Activated CD4-positive, alpha-beta T cell treated with anti-CD3 and anti-CD28 coated beads, Interleukin-2, amount 10 ng/mL, durations not matched to agents 7 days and 5 days (primary cell): ENCODE results near the gene GARS1. TPM values are rescaled to one million over a fixed set of nuclear protein-coding genes. Genes with fewer than 3 reads are reported as not detected.
A peak's percentile ranks its signal among the peaks of the same experiment; 100 is the strongest.

Source experiments
- CTCF ChIA-PET: fragments of 350-600 bp; sonication (Branson Sonifier 250); formaldehyde crosslinking; loops from one replicate; lab custom pipeline; 2021; ENCODE audit warnings: antibody characterized with exemption; lab: Charles Lee
- POLR2A ChIA-PET: fragments of 350-600 bp; sonication (Branson Sonifier 250); formaldehyde crosslinking; loops from one replicate; lab custom pipeline; 2021; ENCODE audit warnings: antibody characterized with exemption; lab: Charles Lee
- DNase-seq: peaks from one replicate; pipeline ENCODE4 v3.0.0-alpha.2; 2020
- H3K27ac Mint-ChIP-seq: one replicate; pipeline ENCODE4 v1.8.0; 2021; ENCODE audit warnings: mild to moderate bottlenecking, moderate library complexity, mixed read lengths
- H3K27me3 Mint-ChIP-seq: one replicate; pipeline ENCODE4 v1.8.0; 2021; ENCODE audit warnings: mixed read lengths
- H3K36me3 Mint-ChIP-seq: one replicate; pipeline ENCODE4 v1.8.0; 2021; ENCODE audit warnings: low read depth, mixed read lengths
- H3K4me1 Mint-ChIP-seq: one replicate; pipeline ENCODE4 v1.8.0; 2021; ENCODE audit warnings: mixed read lengths
- H3K4me3 Mint-ChIP-seq: one replicate; pipeline ENCODE4 v1.8.0; 2021; ENCODE audit warnings: mild to moderate bottlenecking, moderate library complexity, mixed read lengths
- H3K9me3 Mint-ChIP-seq: one replicate; pipeline ENCODE4 v1.8.0; 2021; ENCODE audit warnings: mixed read lengths
- total RNA-seq, 2 experiments: library from RNA; stranded (reverse); gene quantifications; one replicate each; pipeline ENCODE4 v1.2.3, GENCODE V29; 2021

Gene GARS1
- total RNA-seq, 2 experiments from 2014 or later = 165 to 167 TPM

DNA sequence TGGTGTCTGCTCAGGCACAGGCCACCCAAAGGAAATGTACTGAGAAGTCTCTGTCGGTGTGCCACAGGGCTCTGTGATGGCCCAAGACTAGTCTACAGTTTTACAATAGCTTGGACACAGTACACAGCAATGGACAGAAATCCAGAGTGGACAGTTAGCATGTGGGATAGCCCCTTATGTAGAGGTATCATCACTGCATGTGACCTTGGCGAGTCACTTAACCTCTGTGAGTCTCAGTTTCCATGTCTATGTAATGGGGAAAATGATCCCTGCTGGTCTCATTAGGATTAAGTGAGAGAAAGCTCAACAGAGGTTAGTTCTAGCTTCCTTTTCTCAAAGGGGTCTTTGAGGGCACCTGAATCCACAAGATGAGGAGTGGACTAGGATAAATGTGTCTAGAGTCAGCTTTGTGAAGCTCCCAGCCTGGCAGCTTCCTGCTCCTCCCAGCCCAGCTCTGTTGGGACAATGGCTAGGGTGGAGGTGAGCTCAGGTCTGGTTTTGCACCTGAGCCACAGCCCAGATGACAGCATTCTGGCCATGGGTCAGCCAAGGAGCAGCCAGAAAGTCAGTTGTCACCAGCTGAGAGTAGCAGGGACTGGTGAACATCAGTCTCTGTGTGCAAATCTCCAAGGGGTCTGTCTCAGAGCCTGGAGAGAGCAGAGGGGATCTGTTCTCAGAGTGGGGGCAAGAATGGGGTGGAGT is 69.7 kb downstream of the GARS1 start:
- no peaks in the 10 kb centered on the region for H3K27me3 Mint-ChIP-seq
- no peaks in the 10 kb centered on the region for H3K36me3 Mint-ChIP-seq
- H3K4me3 Mint-ChIP-seq = no peak overlapping the region
- ChIA-PET POLR2A (no interaction called here), CTCF (interaction anchor here (1.6 kb wide), 1 partner anchor 10 kb away, joined by 7 read pairs; no protein-coding TSS in a partner anchor)
- no peak overlapping the region for H3K27ac Mint-ChIP-seq
- H3K9me3 Mint-ChIP-seq = no peaks in the 10 kb centered on the region
- DNase-seq = no peak
- no peaks in the 10 kb centered on the region for H3K4me1 Mint-ChIP-seq

DNA sequence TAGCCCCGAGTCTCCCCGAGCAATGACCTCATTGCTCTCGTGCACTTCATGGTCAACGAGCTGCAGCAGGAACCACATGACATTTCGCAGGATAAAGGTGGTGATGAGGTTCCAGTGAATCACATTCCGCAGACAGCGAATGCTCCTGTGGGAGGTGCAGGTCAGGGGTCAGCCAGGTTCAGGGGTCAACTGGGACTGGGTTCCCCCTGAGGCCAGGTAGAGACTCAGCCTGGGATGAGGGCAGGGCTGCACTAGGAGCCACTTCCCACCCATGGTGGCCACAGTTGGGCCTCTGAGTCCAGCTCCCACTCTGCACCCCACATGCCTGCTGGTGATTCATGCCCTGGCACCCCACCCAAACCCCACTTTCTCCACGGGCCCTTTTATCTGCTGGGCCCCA is 70.4 kb downstream of the GARS1 start:
- H3K4me1 Mint-ChIP-seq = no peaks in the 10 kb centered on the region
- ChIA-PET POLR2A (no interaction called here), CTCF (no interaction called here)
- H3K4me3 Mint-ChIP-seq = no peak overlapping the region
- no peak overlapping the region for H3K27ac Mint-ChIP-seq
- DNase-seq = no peak
- no peaks in the 10 kb centered on the region for H3K9me3 Mint-ChIP-seq
- H3K36me3 Mint-ChIP-seq = no peaks in the 10 kb centered on the region
- no peaks in the 10 kb centered on the region for H3K27me3 Mint-ChIP-seq

DNA sequence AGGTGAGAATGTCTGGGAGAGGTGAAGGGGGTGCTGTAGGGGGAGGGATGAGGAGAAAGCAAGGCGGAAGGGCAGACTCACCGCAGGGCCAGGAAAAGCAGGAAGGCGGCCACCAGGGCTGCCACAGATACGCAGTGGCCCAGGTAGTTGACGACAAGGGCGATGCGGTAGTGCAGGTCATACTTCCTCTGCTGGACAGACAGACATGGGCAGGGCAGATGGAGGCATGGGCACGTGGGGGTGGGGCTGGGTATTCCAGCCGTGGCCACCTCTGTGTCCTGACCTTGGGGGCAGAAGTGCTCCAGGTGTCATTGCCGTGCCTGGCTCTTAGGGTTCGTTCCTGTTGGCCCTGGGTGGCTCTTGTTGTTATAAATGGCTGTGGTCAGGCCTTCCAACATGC is 70.8 kb downstream of the GARS1 start:
- Mint-ChIP-seq H3K36me3 (no peaks in the 10 kb centered on the region), H3K27ac (no peak overlapping the region), H3K4me3 (no peak overlapping the region), H3K27me3 (no peaks in the 10 kb centered on the region), H3K4me1 (no peaks in the 10 kb centered on the region), H3K9me3 (no peaks in the 10 kb centered on the region)
- ChIA-PET CTCF (no interaction called here), POLR2A (no interaction called here)
- DNase-seq = no peak

DNA sequence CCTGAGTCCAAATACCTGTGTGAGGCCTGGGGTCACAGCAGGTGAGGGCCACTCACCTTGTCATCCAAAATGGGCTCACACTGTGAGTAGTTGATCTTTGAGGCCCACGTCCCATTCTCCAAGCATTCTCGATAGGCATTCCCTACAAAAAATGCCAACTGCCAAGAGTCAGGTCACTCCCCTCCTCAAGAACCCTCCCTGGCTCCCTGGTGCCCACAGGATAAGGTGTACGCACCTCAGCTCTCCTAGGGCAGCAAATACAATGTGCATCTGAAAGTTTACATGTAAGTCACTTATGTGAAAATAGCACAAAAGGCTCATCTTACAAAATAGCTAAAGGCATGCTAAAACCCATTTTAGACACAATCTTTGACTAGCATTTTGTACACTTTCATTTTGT is 72.5 kb downstream of the GARS1 start:
- ChIA-PET POLR2A (no interaction called here), CTCF (interaction anchor here (1.2 kb wide), 1 partner anchor 98 kb away, joined by 3 read pairs; no protein-coding TSS in a partner anchor)
- Mint-ChIP-seq H3K27me3 (no peaks in the 10 kb centered on the region), H3K36me3 (no peaks in the 10 kb centered on the region), H3K9me3 (no peaks in the 10 kb centered on the region), H3K4me1 (no peaks in the 10 kb centered on the region), H3K27ac (no peak overlapping the region), H3K4me3 (no peak overlapping the region)
- DNase-seq = no peak

DNA sequence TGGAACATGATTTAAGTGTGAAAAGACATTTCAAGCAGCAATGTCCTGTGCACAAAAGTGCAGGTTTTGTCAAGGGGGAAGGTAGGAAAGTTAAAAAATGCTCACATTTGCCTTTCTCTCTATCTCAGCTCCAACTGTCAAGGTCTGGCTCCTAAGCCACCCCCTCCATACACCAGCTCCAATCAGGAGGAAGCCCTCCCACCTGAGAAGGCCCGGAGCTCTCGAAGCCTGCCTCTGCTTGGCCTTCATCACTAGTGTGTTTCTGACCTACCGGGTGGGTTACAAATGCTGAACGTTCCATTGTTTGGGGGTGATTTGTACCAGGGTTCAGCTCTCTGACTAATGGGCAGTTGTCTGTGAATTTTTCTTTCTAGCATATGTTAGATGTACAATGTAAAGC is 73.4 kb downstream of the GARS1 start:
- Mint-ChIP-seq H3K27me3 (no peaks in the 10 kb centered on the region), H3K9me3 (no peaks in the 10 kb centered on the region), H3K27ac (no peak overlapping the region), H3K4me1 (no peaks in the 10 kb centered on the region), H3K36me3 (no peaks in the 10 kb centered on the region), H3K4me3 (no peak overlapping the region)
- no peak for DNase-seq
- CTCF ChIA-PET = interaction anchor here (1.0 to 1.4 kb wide), 3 partner anchors 18 to 97 kb away, joined by 3 read pairs; no protein-coding TSS in a partner anchor
- POLR2A ChIA-PET = no interaction called here

DNA sequence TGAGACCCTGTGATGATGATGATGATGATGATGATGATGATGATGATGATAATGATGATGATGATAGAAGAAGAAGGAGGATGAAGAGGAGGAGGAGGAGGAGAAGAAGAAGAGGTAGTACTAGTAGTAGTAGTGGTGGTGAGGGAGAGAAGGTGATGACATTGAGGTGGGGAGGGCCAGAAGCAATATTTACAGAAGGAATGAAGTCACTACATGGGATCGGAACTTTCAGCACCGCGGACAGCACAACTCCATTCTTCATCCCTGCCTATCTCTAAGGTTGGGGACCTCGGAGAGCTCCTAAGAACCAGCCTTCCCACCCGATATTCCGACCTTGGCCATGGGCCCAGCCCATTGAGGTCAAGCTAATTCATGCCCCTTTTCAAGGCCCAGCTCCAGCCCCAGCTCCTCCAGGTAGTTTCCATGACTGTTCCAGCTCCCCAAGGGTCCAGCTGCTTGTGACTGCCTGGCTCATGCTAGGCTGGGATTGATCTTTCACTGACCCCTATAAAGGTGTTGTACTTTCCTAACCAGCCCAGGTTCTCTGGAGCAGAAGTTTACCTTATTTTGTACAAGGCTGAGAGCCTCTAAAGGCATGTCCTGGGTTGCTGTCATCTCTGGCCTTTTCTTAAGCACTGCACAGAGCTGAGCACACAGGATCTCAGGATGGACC is 77.3 kb downstream of the GARS1 start:
- ChIA-PET POLR2A (no interaction called here), CTCF (interaction anchor here (0.6 kb wide), 2 partner anchors 80 to 111 kb away, joined by 3 read pairs; no protein-coding TSS in a partner anchor)
- H3K4me1 Mint-ChIP-seq = no peaks in the 10 kb centered on the region
- no peak overlapping the region for H3K4me3 Mint-ChIP-seq
- H3K27ac Mint-ChIP-seq = no peak overlapping the region
- H3K9me3 Mint-ChIP-seq = no peaks in the 10 kb centered on the region
- peaks cover 3% of the 10 kb centered on the region for H3K27me3 Mint-ChIP-seq
- DNase-seq = peak; percentile 46
- H3K36me3 Mint-ChIP-seq = no peaks in the 10 kb centered on the region

DNA sequence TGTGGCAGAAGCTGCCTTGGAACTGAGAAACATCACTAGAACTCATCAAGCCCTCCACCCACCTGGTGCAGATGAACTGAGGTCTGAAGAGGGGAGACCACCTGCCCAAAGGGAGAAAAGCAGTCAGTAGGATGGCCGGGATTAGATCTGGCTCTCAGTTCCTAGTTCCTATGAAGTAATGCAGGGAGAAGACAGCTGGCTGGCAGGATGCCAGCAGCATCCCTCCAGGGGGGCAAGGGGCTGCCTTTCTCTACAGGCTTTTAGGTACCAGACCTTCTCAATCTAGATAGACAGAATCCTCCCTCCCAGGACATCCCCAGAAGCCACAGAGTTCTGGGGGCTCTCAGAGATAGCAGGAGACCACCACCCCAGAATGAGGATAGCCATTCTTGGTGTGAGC is 79.7 kb downstream of the GARS1 start:
- H3K36me3 Mint-ChIP-seq = no peaks in the 10 kb centered on the region
- POLR2A ChIA-PET = no interaction called here

DNA sequence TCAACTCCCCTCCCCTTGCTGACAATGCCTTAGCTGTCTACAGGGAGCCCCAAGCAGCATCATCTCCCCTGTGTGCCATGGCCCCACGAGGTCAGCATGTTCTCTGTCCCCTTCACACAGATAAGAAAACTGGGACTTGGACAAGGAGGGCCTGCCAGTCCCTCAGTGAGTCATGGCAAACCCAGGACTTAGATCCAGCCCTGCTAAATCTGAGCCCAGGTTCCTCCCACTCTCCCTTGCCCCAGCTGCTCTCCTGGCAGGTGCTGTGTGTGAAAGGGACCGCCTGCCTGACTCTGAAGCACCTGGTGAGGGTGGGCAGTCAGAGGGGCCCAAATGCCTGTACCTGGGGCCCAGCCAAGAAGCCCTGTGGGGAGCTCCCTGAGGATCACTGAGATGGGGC is 80.2 kb downstream of the GARS1 start:
- H3K4me3 Mint-ChIP-seq = no peak overlapping the region
- no peaks in the 10 kb centered on the region for H3K9me3 Mint-ChIP-seq
- H3K4me1 Mint-ChIP-seq = no peaks in the 10 kb centered on the region
- no peaks in the 10 kb centered on the region for H3K36me3 Mint-ChIP-seq
- no peak for DNase-seq
- H3K27ac Mint-ChIP-seq = no peak overlapping the region
- ChIA-PET POLR2A (no interaction called here), CTCF (interaction anchor here (0.5 kb wide), 2 partner anchors 26 to 107 kb away, joined by 3 read pairs; no protein-coding TSS in a partner anchor)
- peaks cover 25% of the 10 kb centered on the region for H3K27me3 Mint-ChIP-seq

More for the DNA sequence above, 79.7 kb downstream of the GARS1 start:
- Mint-ChIP-seq H3K4me3 (no peak overlapping the region), H3K27ac (no peak overlapping the region), H3K9me3 (no peaks in the 10 kb centered on the region), H3K4me1 (no peaks in the 10 kb centered on the region), H3K27me3 (peaks cover 21% of the 10 kb centered on the region)
- CTCF ChIA-PET = interaction anchor here (0.5 kb wide), 1 partner anchor 26 kb away, joined by 3 read pairs; no protein-coding TSS in a partner anchor
- DNase-seq = no peak

DNA sequence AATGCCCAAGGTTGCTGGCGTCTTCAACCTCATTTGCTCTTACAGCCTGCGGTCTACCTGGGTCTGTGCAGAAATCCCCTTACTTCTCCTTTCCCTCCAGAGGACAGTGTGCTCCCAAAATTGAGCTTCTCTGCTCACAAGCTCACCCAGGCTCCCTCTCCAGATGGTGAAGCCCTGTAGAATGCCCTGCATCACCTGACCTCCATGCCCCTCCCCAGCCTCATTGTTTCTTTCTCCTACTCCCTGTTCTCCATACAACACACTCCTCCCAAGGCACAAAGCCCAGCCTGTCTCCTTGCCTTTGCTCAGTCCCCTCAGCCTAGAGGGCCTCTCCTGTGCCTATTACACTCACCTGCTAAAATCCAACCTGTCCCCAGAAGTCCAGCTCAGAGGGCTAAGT is 84.1 kb downstream of the GARS1 start:
- Mint-ChIP-seq H3K27me3 (peaks cover 58% of the 10 kb centered on the region), H3K9me3 (no peaks in the 10 kb centered on the region), H3K4me3 (no peak overlapping the region), H3K4me1 (peaks cover 8% of the 10 kb centered on the region), H3K36me3 (no peaks in the 10 kb centered on the region), H3K27ac (no peak overlapping the region)
- ChIA-PET CTCF (interaction anchor here (1.5 to 2.4 kb wide), 3 partner anchors 20 to 48 kb away, joined by 4 to 7 read pairs (median 4); no protein-coding TSS in a partner anchor), POLR2A (no interaction called here)
- DNase-seq = no peak

DNA sequence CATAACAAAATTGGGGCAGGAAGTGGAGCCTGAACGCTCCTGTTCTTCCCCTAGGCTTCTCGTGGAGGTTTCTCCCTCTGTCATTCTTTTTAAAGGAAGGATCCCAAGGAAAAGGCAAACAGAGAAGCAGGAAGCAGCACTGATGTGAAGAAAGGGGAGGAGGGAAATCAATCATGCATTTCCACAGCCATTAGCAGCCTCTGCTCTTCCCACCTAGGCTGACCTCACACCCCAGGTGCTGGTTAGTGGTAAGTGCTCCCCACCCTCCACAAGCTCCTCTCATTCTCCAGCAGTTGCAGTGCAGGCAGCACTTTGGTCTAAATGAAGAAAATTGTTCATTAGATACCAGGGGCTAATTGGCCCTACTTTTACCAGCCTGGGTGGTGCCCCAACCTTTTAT is 85.0 kb downstream of the GARS1 start:
- H3K4me3 Mint-ChIP-seq = no peak overlapping the region
- DNase-seq = no peak
- ChIA-PET POLR2A (no interaction called here), CTCF (interaction anchor here (0.9 to 2.4 kb wide), 3 partner anchors 15 to 47 kb away, joined by 3 to 7 read pairs (median 4); no protein-coding TSS in a partner anchor)
- H3K27me3 Mint-ChIP-seq = peaks cover 65% of the 10 kb centered on the region
- no peaks in the 10 kb centered on the region for H3K9me3 Mint-ChIP-seq
- no peaks in the 10 kb centered on the region for H3K36me3 Mint-ChIP-seq
- H3K27ac Mint-ChIP-seq = no peak overlapping the region
- peaks cover 8% of the 10 kb centered on the region for H3K4me1 Mint-ChIP-seq

DNA sequence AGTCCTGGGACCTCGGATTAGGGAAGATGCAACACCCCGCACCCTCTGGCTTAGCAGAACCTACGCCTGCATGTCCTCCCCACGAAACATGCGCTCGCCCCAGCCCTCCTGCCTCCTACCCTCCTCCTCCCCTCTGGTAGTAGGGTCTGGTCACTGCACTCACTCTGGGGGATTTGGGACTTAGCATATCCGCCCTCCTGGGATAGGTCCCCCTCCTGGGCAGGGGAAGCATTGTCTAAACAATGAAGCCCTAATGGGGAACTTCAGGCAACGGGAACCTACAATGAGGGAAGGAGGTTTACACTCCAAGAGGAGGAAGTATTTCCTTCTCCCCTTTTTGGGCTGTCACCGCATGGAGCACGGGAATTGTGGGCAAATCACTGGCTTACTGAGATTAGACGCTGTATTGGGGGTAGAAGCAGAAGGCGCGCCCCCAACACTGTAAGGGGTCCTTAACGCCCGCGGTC is 86.7 kb downstream of the GARS1 start:
- Mint-ChIP-seq H3K4me3 (peak overlapping the region; percentile 5), H3K9me3 (no peaks in the 10 kb centered on the region), H3K4me1 (peaks cover 8% of the 10 kb centered on the region), H3K27ac (no peak overlapping the region), H3K36me3 (no peaks in the 10 kb centered on the region), H3K27me3 (peaks cover 71% of the 10 kb centered on the region)
- ChIA-PET POLR2A (no interaction called here), CTCF (no interaction called here)
- no peak for DNase-seq

DNA sequence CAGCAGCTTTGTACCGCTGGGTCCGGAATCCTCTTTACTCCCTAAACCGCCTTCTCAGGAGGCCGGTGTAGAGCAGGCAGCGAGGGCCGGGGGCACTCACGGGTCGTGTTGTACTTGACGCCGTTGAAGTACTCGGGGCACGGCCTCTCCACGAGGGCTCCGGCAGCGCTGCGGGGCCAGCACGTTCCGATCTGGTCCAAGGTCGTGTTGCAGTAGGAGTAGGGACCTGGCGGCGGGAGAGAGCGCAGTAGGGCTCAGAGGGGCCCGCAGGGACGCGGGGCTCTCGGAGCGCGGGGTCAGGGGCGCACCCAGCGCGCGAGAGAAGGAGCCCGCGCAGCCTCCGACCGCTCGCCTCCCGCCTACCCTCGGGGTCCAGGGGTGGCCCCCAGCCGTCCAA is 87.1 kb downstream of the GARS1 start:
- Mint-ChIP-seq H3K4me3 (peak overlapping the region; percentile 37), H3K9me3 (no peaks in the 10 kb centered on the region), H3K27me3 (peaks cover 69% of the 10 kb centered on the region), H3K27ac (no peak overlapping the region), H3K4me1 (peaks cover 8% of the 10 kb centered on the region), H3K36me3 (no peaks in the 10 kb centered on the region)
- no peak for DNase-seq
- ChIA-PET CTCF (interaction anchor here (1.3 to 1.5 kb wide), 2 partner anchors 23 to 59 kb away, joined by 4 to 5 read pairs; no protein-coding TSS in a partner anchor), POLR2A (no interaction called here)
